WERI-Rb-1 (cell line): ENCODE measurements around the gene CYP8B1.

Experiments used
- DNase-seq: peaks from one replicate; pipeline ENCODE4 v3.0.0-alpha.2; 2020
- H3K27ac ChIP-seq: fragments of 250-450 bp; sonication (Bioruptor Pico); 2 replicates; pipeline ENCODE4 v1.5.1; 2020; ENCODE audit warnings: mild to moderate bottlenecking, moderate library complexity
- H3K27me3 ChIP-seq: fragments of 250-450 bp; sonication (Bioruptor Pico); 2 replicates; pipeline ENCODE4 v1.5.1; 2021; ENCODE audit warnings: mild to moderate bottlenecking, low read depth, moderate library complexity; ENCODE audit not compliant: insufficient read depth, severe bottlenecking
- H3K36me3 ChIP-seq: fragments of 250-450 bp; sonication (Bioruptor Pico); 2 replicates; pipeline ENCODE4 v1.5.1; 2020; ENCODE audit warnings: mild to moderate bottlenecking, moderate library complexity
- H3K4me3 ChIP-seq: 2 replicates; pipeline ENCODE4 v1.5.1; 2011; ENCODE audit warnings: low read depth, mild to moderate bottlenecking, control low read depth, low read length
- H3K9me3 ChIP-seq: fragments of 250-450 bp; sonication (Bioruptor Pico); 2 replicates; pipeline ENCODE4 v1.5.1; 2021; ENCODE audit warnings: mild to moderate bottlenecking, moderate library complexity; ENCODE audit not compliant: severe bottlenecking
- TF ChIP-seq, protein P1 (sequence below): IDR thresholded peaks from 2 replicates; pipeline ENCODE4 v1.5.1; 2011; ENCODE audit warnings: low read depth, mild to moderate bottlenecking, control low read depth, inconsistent platforms, low read length

CYP8B1 gene

DNA sequence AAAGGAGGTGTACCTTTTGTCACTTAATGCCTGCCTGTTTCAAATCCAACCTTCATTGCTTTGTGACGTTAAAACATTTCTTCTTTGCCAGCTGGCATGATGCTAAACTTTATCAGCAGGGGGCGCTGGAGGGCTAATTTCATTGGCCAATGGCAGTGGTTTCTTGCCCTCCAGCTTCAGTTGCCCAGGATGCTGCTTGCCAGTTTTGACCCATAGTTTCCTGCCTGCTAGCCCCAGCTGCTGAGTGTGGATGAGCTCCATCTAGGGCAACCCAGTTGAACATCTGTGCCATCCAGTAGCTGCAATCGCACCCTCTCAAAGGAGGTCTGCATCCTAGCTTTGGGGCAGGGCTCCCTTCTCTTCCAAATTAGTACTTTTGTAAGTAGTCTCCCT, 44.4 kb downstream of the CYP8B1 start:
- Histone ChIP-seq H3K36me3 (no peaks in the 10 kb centered on the region), H3K27ac (no peak overlapping the region), H3K9me3 (no peaks in the 10 kb centered on the region), H3K27me3 (no peaks in the 10 kb centered on the region), H3K4me3 (no peak overlapping the region)
- TF ChIP-seq, protein P1, sequence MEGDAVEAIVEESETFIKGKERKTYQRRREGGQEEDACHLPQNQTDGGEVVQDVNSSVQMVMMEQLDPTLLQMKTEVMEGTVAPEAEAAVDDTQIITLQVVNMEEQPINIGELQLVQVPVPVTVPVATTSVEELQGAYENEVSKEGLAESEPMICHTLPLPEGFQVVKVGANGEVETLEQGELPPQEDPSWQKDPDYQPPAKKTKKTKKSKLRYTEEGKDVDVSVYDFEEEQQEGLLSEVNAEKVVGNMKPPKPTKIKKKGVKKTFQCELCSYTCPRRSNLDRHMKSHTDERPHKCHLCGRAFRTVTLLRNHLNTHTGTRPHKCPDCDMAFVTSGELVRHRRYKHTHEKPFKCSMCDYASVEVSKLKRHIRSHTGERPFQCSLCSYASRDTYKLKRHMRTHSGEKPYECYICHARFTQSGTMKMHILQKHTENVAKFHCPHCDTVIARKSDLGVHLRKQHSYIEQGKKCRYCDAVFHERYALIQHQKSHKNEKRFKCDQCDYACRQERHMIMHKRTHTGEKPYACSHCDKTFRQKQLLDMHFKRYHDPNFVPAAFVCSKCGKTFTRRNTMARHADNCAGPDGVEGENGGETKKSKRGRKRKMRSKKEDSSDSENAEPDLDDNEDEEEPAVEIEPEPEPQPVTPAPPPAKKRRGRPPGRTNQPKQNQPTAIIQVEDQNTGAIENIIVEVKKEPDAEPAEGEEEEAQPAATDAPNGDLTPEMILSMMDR: peak; percentile 63
- DNase-seq: peak; percentile 78

DNA sequence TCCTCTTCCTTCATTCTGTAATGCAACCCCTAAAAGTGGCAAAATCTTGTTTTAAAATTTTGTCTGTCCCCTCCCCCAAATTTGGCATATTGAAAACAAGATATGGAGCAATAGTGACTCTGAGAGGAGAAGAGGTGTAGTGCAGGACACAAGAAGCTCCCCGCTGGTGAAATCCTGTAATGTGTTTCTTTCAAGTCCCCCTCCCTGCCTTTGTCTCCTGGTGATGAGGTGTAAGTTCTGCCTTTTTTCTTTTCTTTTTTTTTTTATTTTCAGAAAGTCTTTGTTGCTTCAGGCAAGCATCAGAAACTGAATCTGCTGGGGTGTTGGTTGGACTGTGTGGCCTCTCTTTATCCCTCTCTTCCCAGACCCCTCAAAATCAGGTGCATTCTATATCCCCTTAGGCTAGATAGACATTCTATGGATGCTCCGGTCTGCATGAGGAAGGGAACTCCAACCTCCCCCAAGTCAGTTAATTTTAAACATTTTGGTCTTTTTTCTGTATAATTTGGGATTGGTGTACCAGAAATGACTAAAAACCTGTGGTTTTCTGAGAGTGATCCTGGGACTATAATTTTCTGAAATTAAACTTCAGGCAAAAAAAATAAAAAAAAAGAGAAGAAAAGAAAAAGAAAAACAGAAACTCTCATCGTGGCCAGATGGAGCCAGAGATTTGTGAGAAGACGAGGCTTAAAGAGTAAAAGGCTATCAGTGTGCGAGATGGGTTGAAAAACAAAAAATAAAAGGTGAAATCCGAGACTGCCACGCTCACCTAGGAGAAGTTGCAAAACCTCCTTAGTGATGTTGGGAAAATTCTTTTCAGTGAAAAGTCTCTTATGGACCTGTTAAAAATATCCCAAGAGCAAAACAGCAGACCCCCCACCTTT, 45.0 kb downstream of the CYP8B1 start:
- Histone ChIP-seq H3K36me3 (no peaks in the 10 kb centered on the region), H3K9me3 (no peaks in the 10 kb centered on the region), H3K27ac (no peak overlapping the region), H3K27me3 (no peaks in the 10 kb centered on the region), H3K4me3 (no peak overlapping the region)
- TF ChIP-seq, protein P1: peak; percentile 59
- DNase-seq: no peak

DNA sequence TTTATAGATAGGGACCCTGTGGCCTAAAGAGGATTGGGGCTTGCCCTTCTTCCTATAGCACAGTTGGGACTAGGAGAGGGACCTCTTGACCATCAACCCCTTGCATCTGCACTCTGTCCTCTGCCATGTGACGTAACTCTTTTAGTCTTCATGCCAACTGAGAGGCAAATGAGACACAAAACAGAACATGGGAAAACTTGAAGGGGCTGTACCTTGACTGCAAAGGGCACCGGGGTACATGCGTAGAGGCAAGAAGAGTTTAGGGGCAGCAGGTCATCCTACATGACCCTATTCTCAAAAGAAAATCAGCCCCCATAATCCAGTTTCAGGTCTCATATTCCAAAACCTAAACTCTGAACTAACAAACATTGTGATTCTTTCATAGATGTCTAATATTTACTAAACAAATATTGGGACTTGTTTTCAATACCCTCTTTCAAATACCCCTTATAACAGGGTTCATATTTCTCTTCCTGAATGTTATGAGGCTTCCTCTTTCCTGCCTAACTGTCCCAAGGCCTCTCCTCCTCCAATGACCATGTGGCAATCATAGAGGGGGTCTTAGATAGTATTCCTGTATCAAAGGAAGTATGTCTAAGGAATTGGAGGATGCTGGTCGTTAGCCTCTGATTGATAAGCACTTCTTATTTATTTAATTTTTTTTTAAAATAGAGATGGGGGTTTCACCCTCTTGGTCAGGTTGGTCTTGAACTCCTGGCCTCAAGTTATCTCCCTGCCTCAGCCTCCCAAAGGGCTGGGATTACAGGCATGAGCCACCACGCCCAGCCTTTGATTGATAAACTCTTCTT, 45.8 kb downstream of the CYP8B1 start:
- Histone ChIP-seq H3K4me3 (no peak overlapping the region), H3K27me3 (no peaks in the 10 kb centered on the region), H3K36me3 (no peaks in the 10 kb centered on the region), H3K9me3 (no peaks in the 10 kb centered on the region), H3K27ac (no peak overlapping the region)
- TF ChIP-seq, protein P1: no peak
- DNase-seq: no peak

DNA sequence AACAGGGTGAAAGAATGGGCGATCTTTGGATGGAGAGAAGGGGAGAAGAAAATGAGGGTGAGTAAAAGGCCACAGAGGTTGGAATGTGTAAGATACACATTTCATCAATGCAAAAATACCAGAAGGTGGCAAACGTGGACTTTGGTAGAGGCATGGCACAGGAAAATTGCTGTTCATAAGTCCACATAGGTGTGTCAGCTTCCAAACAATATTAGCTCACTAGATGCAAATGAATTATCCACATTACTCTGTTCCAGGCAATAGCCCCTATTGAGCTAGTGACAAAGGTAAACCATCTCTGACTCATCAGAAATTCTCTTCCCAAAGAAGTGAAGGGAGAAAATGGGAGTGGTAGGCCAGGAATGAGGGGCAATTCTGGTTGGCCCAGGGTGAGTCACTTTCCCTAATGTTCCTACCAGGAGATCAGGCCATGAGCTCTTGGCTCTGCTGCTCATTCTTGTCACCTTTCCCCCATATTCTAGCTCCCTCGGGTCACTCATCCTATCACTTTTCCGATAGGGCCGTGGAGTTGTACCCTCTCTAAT, 46.5 kb downstream of the CYP8B1 start:
- no peak for DNase-seq
- Histone ChIP-seq H3K4me3 (no peak overlapping the region), H3K27ac (no peak overlapping the region), H3K27me3 (no peaks in the 10 kb centered on the region), H3K9me3 (peaks cover 5% of the 10 kb centered on the region), H3K36me3 (no peaks in the 10 kb centered on the region)
- TF ChIP-seq, protein P1: no peak

DNA sequence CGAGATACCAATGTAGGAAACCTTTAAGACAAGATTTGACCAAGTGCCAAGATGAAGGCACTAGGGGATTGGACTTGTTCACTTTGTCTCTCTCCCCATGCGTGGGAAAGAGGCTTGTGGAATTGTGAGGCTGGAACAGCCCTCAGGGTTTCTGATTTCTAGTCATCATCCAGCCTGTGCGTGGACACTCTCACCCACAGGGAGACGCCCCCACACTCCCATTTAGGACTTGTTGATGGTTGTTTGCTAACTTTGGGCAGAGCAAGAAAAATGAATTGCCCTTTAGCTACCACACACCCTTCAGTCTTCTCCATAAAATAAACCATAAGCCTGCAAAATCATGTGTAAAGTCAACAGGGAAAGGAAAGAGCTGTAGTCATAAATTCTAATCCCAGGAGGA, 48.0 kb downstream of the CYP8B1 start:
- Histone ChIP-seq H3K27ac (no peak overlapping the region), H3K9me3 (peaks cover 5% of the 10 kb centered on the region), H3K36me3 (no peaks in the 10 kb centered on the region), H3K4me3 (no peak overlapping the region), H3K27me3 (no peaks in the 10 kb centered on the region)
- no peak for DNase-seq
- TF ChIP-seq, protein P1: no peak
